H7 (cell line): ENCODE data around the gene NPS. TPM values are rescaled to one million over a fixed set of nuclear protein-coding genes. Genes with fewer than 3 reads are reported as not detected.

Source experiments
- DNase-seq: peaks from one replicate; pipeline ENCODE4 v3.0.0; 2012
- H3K27me3 ChIP-seq: 2 replicates; pipeline ENCODE4 v1.6.0; 2011; ENCODE audit warnings: mild to moderate bottlenecking, low read length; ENCODE audit not compliant: control insufficient read depth, insufficient read depth
- H3K36me3 ChIP-seq: replicated peaks from 2 replicates; pipeline ENCODE4 v1.5.1; 2011; ENCODE audit warnings: low read length; ENCODE audit not compliant: control insufficient read depth, insufficient read depth
- H3K4me3 ChIP-seq: 2 replicates; pipeline ENCODE4 v1.5.1; 2011; ENCODE audit warnings: low read depth, mild to moderate bottlenecking, control low read depth, low read length, moderate library complexity; ENCODE audit not compliant: insufficient read depth
- total RNA-seq: library from RNA; depleted of rRNA; stranded (reverse); fragments of >200 nt; shearing (Covaris generic); gene quantifications from 2 replicates; pipeline ENCODE4 v1.2.3, GENCODE V29; 2014; rRNA removed

NPS gene, protein sequence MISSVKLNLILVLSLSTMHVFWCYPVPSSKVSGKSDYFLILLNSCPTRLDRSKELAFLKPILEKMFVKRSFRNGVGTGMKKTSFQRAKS
- total RNA-seq: not detected in 2 replicates

DNA sequence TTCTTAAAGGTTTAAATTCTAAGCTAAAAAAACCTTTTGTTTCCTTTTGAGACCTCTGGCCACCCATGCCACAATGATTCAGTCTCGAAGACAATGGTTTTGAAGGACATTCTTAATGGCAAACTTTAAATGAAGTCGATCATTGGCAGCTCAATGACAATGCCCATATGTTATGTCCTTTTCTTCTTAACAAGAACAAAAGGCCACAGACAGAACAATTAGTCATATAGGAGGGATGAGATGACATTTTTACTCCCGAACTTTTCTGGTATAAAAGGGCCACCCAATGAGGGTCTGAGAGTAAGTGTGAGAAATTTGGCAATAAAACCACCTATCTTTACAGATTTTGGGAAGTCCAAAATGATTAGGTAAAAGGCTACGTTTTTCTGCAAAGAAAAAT lies at the start of gene NPS:
TSS of gene NPS (plus strand) at position 301 of the 400 bp plus-strand sequence. CDS start at position 361, 60 bp downstream.
- no peak for DNase-seq
- H3K36me3 ChIP-seq: no peaks in the 10 kb centered on the region
- no peak within 1 kb of the TSS for H3K4me3 ChIP-seq
- H3K27me3 ChIP-seq: no peaks in the 10 kb centered on the region

DNA sequence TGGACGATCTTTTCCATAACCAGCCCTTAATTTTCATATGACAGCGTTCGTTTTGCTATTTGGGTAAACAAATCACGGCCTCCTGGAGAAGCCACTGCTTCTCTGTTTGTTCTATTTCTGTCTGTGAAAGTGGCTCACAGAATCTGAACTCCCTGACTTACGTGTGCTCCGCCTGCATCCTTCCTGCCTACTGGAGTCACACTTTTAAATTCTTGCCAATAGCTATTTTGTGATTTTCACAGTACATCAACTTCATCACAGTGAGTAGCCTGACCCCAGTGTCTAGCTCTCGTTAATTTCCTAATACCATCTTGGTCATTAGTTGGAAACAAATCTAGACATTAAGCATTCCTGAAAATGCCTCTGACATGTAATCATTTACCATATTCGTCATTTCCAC lies 49.0 kb upstream of the NPS start:
- no peak for DNase-seq
- H3K27me3 ChIP-seq: no peaks in the 10 kb centered on the region

DNA sequence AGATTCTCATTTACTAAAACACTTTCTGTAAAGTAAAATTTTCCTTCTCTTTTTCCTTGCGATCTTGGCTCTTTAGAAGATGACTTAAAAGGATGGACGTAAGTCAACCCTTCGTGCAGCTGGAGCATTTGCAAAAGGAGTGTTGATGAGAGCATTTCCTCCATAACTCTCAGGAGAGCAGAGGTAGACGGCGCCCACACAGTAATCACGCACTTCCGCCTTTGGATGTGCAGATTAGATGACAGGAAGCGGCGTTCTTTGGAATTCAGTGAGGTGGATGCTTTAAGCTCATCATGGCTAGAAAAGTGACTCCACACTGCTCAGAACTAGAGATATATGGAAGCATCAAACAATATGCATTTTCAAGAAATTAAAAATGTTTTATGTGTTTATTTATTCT lies 43.0 kb upstream of the NPS start:
- no peak for DNase-seq
- Histone ChIP-seq H3K36me3 (no peaks in the 10 kb centered on the region), H3K4me3 (no peak overlapping the region), H3K27me3 (no peaks in the 10 kb centered on the region)

More for the DNA sequence above, 49.0 kb upstream of the NPS start:
- Histone ChIP-seq H3K36me3 (no peaks in the 10 kb centered on the region), H3K4me3 (no peak overlapping the region)

DNA sequence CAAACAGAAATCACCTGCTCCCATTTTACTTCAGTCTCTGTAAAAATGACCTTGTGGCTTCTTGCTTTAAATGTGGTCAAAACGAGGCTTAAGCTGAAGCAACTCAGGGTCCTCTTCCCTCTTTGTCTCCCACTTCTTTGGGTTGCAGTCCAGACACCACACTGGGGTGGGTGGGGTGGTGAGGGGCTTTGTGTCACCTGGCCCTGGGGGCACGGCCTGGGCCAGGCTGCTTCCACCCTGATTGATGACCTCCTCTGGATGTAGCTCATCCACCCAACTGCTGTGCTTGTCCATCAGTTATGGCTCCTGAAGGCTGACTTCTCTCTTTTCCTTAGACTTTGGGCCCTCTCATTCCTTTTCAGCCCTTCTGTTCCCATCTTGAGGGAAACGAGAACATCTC lies 26.8 kb upstream of the NPS start:
- DNase-seq: no peak
- Histone ChIP-seq H3K36me3 (no peaks in the 10 kb centered on the region), H3K27me3 (no peaks in the 10 kb centered on the region), H3K4me3 (no peak overlapping the region)

DNA sequence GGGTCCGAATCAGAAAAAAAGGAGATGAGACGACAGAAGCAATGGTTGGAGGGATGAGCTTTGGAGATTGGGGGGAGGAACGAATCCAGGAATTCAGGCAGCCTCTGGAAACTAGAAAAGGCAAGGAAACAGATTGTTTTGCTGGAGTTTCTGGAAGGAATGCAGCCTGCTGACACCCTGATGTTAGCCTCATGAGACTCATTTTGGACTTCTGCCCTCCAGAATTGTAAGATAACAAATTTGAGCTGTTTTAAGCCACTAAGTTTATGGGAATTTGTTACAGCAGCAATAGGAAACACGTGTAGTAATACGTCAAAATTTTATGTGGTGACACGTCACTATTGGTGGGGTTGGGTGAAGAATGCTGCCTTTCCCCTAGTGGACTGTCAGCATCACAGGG lies 25.6 kb upstream of the NPS start:
- DNase-seq: no peak
- H3K4me3 ChIP-seq: no peak overlapping the region
- no peaks in the 10 kb centered on the region for H3K27me3 ChIP-seq
- H3K36me3 ChIP-seq: no peaks in the 10 kb centered on the region

DNA sequence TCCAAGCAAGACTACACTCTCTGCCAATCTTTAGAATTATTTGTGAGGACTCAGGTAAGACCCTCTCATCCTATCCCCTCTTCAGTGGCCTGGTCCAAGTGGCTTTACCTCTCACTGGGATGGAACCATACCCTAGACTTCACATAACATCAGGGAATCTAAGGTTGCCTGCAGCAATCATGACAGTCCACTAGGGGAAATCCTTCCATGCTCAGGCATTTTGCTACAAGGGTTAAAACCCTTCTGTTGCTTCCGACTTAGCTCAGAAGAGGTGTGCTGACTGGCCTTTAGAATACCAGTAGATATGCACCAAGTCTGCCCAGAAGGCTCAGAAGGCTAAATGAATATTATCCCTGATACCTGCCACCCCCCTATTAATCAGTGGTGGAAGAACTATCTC lies 24.9 kb upstream of the NPS start:
- Histone ChIP-seq H3K4me3 (no peak overlapping the region), H3K27me3 (no peaks in the 10 kb centered on the region), H3K36me3 (no peaks in the 10 kb centered on the region)
- DNase-seq: peak; percentile 66

DNA sequence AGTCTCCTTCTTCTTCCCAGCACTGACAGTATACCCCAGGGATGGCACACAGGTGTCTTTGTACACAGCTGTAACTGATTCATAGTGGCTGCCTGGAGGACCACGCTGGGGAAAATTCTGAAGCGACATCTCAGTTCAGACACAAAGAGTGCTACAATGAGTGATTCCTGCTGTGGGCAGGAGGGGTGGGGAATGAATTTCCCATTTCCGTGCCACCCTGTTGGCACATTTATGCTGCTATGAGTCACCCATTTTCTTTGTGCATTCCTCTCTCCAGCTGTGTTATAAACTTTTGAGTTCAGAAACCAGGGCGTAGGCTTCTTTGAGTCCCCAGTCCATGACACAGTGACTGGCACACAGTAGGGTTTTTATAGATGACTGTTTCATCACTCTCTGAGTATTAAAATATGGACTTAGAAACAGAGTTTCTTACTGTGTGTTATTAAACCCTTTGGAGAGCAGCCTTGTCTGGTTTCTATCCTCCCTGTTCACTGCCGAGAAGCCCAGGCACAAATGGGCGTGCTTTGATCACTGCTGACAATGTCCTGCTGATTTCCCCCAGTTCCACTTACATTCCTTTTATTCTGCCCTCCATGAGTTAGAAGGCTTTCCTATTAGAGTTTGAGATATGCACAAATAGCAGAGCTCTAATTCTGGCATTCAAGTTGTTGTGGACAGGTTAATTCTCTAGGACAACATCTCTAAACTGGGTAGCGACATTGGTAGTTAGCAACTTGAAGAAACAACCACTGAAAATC lies 24.0 kb upstream of the NPS start:
- Histone ChIP-seq H3K27me3 (no peaks in the 10 kb centered on the region), H3K36me3 (no peaks in the 10 kb centered on the region), H3K4me3 (no peak overlapping the region)
- no peak for DNase-seq

DNA sequence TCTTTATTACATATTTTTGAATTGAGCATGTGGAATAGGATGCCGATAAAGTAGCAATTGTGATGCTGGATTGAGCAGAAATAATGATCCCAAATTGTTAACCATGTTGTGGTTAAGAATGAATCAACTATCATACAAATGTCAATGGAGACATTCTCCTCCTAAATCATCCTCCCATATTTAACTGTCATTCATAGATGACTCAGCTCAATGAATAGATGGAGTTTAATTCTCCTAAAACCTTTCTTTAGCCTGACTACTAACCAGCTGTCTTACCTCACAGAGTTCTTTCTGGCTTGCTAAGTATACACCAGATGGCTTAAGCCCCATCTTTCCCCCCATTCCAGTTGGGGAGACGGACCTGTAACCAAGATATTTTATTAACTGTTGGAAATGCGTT lies 23.4 kb upstream of the NPS start:
- Histone ChIP-seq H3K36me3 (no peaks in the 10 kb centered on the region), H3K27me3 (no peaks in the 10 kb centered on the region), H3K4me3 (no peak overlapping the region)
- no peak for DNase-seq

DNA sequence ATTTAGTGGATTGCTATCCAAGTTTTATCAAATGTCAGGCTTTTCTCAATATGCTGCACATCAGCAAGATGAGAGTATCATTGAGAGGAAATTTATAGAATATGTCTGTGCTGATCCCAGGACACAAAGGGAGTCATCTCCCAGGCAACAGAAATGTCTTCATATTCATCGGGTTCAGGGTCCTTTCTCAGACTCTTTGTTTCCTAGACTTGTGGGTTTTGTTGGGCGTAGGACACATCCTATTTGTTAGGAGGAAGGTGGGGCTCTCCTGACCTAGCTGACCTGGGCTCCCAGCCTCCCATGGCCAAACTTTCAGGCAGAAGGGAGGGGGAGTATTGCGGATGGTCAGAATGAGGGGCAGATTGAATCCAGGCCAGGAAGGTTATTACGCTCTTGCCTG lies 22.9 kb upstream of the NPS start:
- DNase-seq: no peak
- H3K27me3 ChIP-seq: no peaks in the 10 kb centered on the region
- no peak overlapping the region for H3K4me3 ChIP-seq
- H3K36me3 ChIP-seq: no peaks in the 10 kb centered on the region

DNA sequence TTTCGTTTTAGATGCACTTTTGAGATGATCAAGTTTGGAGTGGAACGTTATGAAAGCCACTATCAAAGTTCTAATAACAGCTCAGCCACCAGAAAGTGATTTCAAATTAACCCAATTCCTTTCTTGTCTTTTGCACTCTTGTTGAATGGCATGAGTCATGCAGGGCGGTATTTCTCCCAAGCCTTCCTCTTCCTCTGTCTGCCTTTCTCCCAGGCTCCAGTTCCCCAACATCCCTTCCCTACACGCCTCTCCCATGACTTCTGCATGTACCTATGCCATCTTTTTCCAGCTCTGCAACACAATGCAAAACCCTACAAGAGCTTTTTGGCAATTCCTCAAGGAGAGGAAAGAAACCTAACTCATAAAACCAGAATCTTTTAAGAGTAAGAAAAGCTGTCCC lies 21.8 kb upstream of the NPS start:
- no peak overlapping the region for H3K4me3 ChIP-seq
- H3K27me3 ChIP-seq: no peaks in the 10 kb centered on the region
- DNase-seq: no peak
- no peaks in the 10 kb centered on the region for H3K36me3 ChIP-seq

DNA sequence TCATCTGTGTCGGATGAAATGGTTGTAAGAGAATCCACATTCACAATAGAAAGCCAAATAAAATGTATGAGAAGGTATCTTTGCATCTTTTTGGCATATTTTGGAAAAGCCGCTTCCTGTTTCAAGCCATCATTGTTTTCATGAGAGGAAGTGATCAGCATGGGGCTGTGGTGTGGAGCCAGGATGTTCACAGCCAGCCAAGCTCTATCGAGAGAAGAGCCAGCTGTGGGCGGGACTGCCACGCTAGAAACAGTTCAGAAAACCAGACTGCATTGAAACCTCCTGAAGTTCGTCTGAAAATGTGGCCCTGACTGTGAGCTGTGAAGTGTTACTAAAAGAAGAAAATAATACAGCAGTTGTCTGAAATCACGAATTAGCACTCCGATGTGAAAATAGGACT lies 21.2 kb upstream of the NPS start:
- Histone ChIP-seq H3K27me3 (no peaks in the 10 kb centered on the region), H3K4me3 (no peak overlapping the region), H3K36me3 (no peaks in the 10 kb centered on the region)
- DNase-seq: no peak

DNA sequence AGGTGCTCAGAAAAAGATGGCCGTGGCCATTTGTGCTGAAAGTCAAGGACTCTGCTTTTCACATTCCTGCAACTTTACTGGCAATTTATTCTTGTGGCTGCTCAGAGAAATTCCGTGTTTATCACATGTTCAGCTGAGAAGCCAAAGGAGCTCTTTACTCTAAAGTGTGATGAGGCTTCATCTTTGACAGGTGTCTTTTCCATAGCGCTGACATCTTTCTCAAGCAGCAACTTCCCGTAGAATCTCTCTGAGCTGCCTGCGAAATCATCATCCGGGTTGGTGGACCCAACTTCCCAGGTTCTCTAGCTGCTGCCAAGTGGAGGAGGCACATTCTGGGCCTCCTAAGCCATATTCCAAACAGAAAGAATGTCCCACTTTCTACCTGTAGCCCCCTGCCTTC lies 16.9 kb upstream of the NPS start:
- no peaks in the 10 kb centered on the region for H3K27me3 ChIP-seq
- DNase-seq: no peak
- H3K4me3 ChIP-seq: no peak overlapping the region
- H3K36me3 ChIP-seq: no peaks in the 10 kb centered on the region

DNA sequence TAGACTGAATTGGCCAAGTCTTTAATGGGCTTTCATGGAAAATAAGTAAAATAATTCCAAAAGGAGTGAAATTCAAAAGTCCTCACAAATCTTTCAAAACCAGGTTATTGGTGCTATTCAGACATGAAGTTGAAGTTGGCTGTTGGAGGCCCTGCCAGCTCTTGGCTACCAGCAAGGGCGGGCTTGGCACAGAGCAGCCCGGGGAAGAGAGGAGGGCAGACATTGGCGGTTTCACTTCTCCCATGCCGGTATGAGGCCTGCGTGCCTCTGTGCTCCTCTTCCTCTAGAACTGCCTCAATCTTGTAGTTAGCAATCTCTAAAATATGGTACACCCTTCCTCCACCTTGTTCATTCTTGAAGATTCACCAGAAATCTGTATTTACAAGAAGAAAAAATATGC lies 16.4 kb upstream of the NPS start:
- no peak for DNase-seq
- no peaks in the 10 kb centered on the region for H3K27me3 ChIP-seq
- H3K4me3 ChIP-seq: no peak overlapping the region
- no peaks in the 10 kb centered on the region for H3K36me3 ChIP-seq

DNA sequence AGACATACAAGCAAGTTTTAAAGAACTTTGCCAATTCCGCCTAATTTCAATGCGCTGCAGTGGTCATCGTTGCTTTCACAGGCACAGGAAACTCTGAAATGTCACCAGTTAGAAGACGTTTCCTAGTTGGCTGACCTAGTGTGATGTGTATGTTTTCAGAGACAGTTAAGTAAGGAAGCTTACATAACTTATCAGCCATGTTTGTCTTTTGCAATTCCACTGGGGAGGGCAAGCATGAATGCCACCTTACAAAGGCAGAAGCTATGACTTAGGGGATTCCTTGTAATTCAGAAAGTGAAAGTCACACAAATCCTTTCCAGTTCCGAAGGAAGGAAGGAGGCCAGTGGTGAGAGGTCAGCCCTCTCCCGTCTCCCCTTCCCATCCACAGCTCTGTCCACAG lies 15.0 kb upstream of the NPS start:
- Histone ChIP-seq H3K36me3 (no peaks in the 10 kb centered on the region), H3K27me3 (no peaks in the 10 kb centered on the region), H3K4me3 (no peak overlapping the region)
- no peak for DNase-seq

DNA sequence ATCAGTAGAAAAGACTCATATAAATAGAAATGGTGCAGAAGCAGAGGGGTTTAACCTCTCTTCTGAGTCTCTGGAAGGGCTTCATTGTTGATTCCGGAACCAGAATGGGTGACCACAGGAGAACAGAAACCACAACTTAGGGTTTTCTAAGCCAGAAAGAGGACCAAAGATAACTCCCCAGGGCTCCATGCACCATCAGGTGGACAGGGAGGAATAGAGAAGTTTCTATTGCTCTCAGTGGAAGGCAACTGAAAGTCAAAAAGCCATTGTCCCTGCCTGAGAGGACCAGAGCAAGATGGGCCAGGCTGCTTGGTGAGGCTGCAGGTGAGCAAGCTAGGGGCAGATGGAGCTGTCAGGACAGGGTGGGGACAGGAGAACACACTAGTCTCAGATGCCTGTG lies 14.6 kb upstream of the NPS start:
- Histone ChIP-seq H3K27me3 (no peaks in the 10 kb centered on the region), H3K36me3 (no peaks in the 10 kb centered on the region), H3K4me3 (no peak overlapping the region)
- DNase-seq: no peak
